Measurements from ENCODE around the gene UBE2K.
"Not testable (repeated sequence)": the region's sequence is repeated elsewhere in the genome, so short reads cannot be mapped to it uniquely, and the experiment has no call there.

The UBE2K gene

GRCh38 chr4:39697740-39698423 lies at the start of gene UBE2K:
Gene UBE2K, plus strand, starts transcription at chr4:39698136. Its CDS starts 192 bp downstream, at chr4:39698328.
- peak; percentile 97 for DNase-seq (ENCODE audit: low spot score)

GRCh38 chr4:39648213-39648612 lies 49.7 kb upstream of the UBE2K start:
- no peak for DNase-seq (ENCODE audit: low spot score)

GRCh38 chr4:39648827-39649558 lies 48.9 kb upstream of the UBE2K start:
- DNase-seq (ENCODE audit: low spot score), result no peak

- no peak for DNase-seq (ENCODE audit: low spot score)
Observed at GRCh38 chr4:39649639-39650265, 48.2 kb upstream of the UBE2K start.

GRCh38 chr4:39651586-39651985 lies 46.4 kb upstream of the UBE2K start:
- DNase-seq (ENCODE audit: low spot score), result not testable (repeated sequence)

- DNase-seq (ENCODE audit: low spot score), result no peak
Observed at GRCh38 chr4:39655211-39655610, 42.7 kb upstream of the UBE2K start.

- no peak for DNase-seq (ENCODE audit: low spot score)
Observed at GRCh38 chr4:39655876-39656275, 42.1 kb upstream of the UBE2K start.

- DNase-seq (ENCODE audit: low spot score), result not testable (repeated sequence)
Observed at GRCh38 chr4:39656638-39657037, 41.3 kb upstream of the UBE2K start.

- DNase-seq (ENCODE audit: low spot score), result no peak
Observed at GRCh38 chr4:39657465-39657864, 40.5 kb upstream of the UBE2K start.

- no peak for DNase-seq (ENCODE audit: low spot score)
Observed at GRCh38 chr4:39658756-39659155, 39.2 kb upstream of the UBE2K start.

- DNase-seq (ENCODE audit: low spot score), result no peak
Observed at GRCh38 chr4:39660045-39660444, 37.9 kb upstream of the UBE2K start.

GRCh38 chr4:39660757-39661156 lies 37.2 kb upstream of the UBE2K start:
- DNase-seq (ENCODE audit: low spot score), result no peak

- DNase-seq (ENCODE audit: low spot score), result no peak
Observed at GRCh38 chr4:39662683-39663082, 35.3 kb upstream of the UBE2K start.

GRCh38 chr4:39664828-39665731 lies 32.9 kb upstream of the UBE2K start:
- DNase-seq (ENCODE audit: low spot score), result peak; percentile 52

- DNase-seq (ENCODE audit: low spot score), result no peak
Observed at GRCh38 chr4:39667706-39668105, 30.2 kb upstream of the UBE2K start.

GRCh38 chr4:39668887-39669286 lies 29.0 kb upstream of the UBE2K start:
- no peak for DNase-seq (ENCODE audit: low spot score)

GRCh38 chr4:39670296-39670695 lies 27.6 kb upstream of the UBE2K start:
- DNase-seq (ENCODE audit: low spot score), result not testable (repeated sequence)

- DNase-seq (ENCODE audit: low spot score), result not testable (repeated sequence)
Observed at GRCh38 chr4:39675681-39676080, 22.3 kb upstream of the UBE2K start.

- not testable (repeated sequence) for DNase-seq (ENCODE audit: low spot score)
Observed at GRCh38 chr4:39681003-39681402, 16.9 kb upstream of the UBE2K start.

- no peak for DNase-seq (ENCODE audit: low spot score)
Observed at GRCh38 chr4:39682138-39682537, 15.8 kb upstream of the UBE2K start.

- DNase-seq (ENCODE audit: low spot score), result no peak
Observed at GRCh38 chr4:39685990-39686389, 11.9 kb upstream of the UBE2K start.

- no peak for DNase-seq (ENCODE audit: low spot score)
Observed at GRCh38 chr4:39687014-39687413, 10.9 kb upstream of the UBE2K start.
